HG03280 (cell line): ENCODE results near the gene DPH6.
"Not testable (repeated sequence)": the region's sequence is repeated elsewhere in the genome, so short reads cannot be mapped to it uniquely, and the experiment has no call there.

Source experiments
- ATAC-seq: cut with Tn5 transposase; IDR thresholded peaks from one replicate; pipeline ENCODE4 v1.9.1; 2021; ENCODE audit warnings: mild to moderate bottlenecking, moderate library complexity; ENCODE audit not compliant: unreplicated experiment

Gene DPH6

DNA sequence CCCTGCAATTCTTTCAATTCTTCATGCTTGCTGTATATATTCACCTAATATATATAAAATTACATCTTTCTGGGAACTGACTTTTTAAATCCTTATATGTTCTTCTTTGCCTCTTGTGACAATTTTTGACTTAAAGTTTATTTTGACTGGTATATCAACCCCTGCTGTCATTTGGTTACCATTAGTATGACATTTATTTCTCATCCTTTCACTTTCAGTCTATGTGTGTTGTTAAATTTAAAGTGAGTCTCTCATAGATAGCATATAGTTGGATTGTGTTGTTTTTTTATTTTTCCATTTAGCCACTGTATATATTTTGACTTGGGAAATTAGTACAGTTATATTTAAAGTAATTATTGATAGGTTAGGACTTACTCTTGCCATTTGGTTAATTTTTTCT lies 194.9 kb downstream of the DPH6 start:
- no peak for ATAC-seq

DNA sequence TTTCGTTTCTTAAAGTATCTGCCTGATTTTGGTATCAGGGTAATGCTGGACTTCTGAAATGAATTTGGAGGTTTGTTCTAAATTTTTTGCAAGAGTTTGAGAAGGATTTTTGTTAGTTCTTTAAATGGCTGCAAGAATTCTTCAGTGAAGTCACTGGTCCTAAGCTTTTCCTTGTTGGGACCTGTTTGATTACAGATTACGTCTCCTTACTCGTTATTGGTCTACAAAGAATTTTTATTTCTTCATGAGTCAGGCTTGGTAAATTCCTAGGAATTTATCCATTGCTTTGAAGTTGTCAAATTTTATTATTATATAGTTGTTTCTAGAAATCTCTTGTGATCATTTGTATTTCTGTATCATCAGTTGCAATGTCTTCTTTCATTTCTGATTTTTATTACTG lies 196.0 kb downstream of the DPH6 start:
- ATAC-seq, result no peak

DNA sequence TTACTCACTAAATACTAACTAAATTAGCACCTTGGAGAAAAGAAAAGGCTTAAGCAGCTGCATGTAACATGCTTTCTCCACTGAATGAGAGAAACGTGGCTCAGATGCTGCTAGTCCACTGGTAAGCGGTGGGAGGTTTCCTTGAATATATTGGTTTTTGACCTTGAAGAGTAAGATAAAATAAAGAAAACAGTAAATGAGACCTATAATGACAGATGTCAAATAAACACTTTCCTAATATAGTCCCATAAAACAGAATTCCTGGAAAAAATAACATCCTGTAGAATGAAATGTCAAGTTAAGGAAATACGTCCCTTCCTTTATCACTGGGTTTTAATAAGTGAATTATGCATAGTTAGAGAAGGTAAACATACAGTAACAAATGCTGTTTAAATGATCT lies 215.0 kb downstream of the DPH6 start:
- ATAC-seq, result no peak

DNA sequence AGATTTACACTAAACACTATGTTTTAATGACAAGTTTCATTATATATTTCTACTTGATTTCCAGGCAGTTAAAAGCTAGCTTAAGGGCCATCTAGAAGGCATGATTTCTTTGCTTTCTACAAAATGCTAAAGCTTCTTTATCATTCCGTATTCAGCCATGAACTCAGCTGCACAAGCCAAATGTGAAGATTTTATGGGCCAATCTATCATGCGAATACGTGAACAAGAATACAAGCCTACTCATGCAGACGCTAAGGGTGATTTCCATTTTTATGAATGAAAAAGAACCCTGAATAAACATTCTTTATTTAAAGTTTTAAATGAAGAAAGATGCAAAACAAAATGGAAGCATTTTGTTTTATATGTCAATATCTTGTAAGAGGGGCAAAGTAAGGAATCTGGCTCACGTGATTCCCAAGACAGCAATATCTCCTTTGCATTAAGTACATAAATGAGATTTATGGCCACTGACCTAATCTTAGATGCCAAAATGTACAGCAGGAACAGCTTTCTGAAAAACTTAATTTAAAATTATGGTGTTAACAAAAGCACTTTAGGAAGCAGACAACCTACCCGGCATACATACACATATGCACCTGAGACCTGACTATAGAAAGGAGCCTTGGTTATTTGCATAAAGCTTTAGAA lies 215.8 kb downstream of the DPH6 start:
- no peak for ATAC-seq

DNA sequence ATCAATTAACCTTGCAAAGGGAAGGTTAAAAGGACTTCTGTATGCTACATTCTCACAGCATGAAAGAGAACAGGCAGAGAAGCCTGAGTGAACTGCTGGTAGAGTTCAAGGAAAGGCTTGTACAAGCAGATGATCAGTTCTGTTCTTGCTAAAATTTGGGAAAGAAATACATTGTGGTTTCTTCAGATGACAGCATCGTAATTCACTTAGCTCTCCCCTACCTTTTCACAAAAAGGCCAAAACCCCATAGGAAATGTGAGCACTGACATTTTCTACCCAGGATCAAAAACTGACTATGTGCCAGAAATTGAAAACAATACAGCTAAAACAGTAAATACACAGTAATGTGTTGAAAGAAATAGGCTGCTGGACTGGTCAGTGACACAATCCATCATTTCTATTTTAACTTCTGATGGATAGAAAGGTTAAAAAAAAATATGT lies 216.4 kb downstream of the DPH6 start:
- ATAC-seq, result no peak

DNA sequence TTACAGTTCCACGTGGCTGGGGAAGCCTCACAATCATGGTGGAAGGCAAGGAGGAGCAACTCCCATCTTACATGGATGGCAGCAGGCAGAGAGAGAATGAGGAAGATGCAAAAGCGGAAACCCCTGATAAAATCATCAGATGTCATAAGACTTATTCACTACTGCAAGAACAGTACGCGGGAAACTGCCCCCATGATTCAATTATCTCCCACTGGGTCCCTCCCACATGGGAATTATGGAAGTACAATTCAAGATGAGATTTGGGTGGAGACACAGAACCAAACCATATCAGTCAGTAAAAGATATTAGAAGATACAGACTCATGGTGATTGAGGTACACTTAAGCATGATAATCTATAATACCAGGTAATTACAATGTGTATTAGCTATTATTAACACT lies 217.1 kb downstream of the DPH6 start:
- not testable (repeated sequence) for ATAC-seq

DNA sequence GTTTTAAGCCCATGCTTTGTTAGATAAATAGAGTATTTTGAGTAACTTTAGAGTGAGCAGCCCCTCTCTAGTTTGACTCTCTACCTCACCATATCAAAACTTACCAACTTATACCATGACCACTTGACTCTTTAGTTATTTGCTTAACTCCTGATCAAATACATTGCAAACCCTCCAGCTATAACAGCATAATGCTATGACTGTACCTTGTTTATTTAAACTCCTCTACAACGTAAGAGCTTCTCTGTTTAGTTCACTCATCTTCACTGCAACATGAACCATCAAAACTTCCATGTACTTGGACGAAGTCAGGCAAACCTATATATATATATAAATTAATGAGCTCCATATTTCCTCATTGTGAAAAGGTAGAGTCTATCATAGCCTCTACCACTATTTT lies 218.2 kb downstream of the DPH6 start:
- no peak for ATAC-seq

DNA sequence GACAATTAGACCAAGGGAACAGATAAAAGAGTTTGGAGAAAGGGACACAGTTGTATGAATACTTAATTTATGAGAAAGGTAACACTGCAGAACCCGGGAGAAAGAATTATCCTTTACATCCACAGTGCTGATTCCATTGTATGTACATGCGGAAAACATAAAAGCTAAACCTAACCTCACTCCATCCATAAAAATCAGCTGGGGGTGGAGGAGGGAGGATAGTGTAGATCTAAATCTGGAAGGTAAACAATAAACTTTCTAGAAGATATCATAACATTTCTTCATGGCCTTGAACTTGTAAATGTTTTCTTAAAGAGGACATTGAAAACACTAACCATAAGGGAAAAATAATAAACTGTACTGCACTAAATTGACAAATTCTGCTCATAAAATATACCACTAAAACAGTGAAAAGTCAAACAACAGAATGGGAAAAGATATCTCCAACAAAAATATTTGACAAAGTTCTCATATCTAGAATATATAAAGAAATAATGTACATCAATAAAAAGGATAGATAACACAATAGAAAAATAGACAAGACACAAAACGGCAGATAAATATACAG lies 220.5 kb downstream of the DPH6 start:
- ATAC-seq, result no peak

DNA sequence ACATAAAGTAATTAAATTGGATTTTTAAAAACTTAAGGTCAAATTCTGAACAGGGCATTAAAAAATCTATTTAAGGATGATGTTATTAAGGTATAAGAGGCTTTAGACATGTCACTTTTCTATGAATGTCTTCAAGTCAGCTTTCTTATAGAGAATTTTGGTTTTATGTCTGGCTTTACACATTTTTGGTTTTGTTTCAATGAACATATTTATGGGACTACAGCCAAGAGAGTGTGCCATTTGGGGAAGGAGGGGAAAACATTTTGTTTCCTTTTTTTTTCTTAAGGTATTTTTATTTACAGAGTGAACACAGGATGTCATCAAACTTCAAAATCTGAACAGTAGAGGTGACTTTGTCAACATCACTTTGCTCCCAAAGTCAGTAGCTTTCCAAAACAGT lies 222.8 kb downstream of the DPH6 start:
- ATAC-seq, result no peak

DNA sequence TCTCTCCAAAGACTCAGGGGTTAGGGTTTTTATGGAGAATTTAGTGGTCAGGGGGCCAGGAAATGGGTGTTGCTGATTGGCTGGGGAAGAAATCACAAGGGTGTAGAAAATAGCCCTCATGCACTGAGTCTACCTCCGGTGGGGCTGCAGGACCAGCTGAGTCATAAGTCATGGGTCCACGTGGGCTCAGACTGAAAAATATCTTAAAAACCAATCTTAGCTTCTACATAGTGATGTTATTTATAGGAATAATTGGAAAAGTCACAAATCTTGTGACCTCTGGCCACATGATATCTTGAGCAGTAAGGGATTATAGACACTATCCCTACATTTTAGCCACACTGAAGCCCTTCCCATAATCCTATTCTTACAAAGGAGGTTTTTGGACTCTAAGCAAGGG lies 224.0 kb downstream of the DPH6 start:
- ATAC-seq, result no peak

DNA sequence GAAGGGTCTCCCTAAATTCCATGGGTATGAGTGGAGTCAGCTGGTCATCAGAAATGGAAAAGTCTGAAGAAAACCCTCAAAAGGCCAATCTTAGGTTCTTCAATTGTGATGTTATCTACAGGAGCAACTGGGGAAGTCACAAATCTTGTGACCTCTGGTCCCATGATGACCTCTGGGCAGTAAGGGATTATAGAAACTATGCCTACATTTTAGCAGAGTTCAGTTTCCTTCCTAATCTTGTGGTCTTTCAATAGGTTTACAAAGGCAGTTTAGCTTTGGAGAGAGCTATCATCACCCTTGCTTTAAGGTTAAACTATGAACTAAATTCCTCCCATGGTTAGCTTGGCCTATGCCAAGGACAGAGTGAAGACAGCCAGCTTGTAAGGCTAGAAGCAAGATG lies 225.1 kb downstream of the DPH6 start:
- no peak for ATAC-seq
